NCI-H748 (cell line): Measurements from ENCODE around the gene PDE6C.
"Not testable (repeated sequence)": the region's sequence is repeated elsewhere in the genome, so short reads cannot be mapped to it uniquely, and the experiment has no call there.

Experiments used
- DNase-seq: peaks from one replicate; lab custom pipeline; 2025; ENCODE audit not compliant: unreplicated experiment; lab: John Stamatoyannopoulos, UW

Gene PDE6C

GRCh38 chr10:93629647-93630305, 17.4 kb downstream of the PDE6C start:
- no peak for DNase-seq

- peak; percentile 10 for DNase-seq
Observed at GRCh38 chr10:93630625-93631557, 18.6 kb downstream of the PDE6C start.

- DNase-seq: no peak
Observed at GRCh38 chr10:93639791-93640190, 27.5 kb downstream of the PDE6C start.

GRCh38 chr10:93652857-93653256, 40.5 kb downstream of the PDE6C start:
- DNase-seq: no peak

GRCh38 chr10:93654201-93654600, 41.9 kb downstream of the PDE6C start:
- DNase-seq: no peak

GRCh38 chr10:93656155-93656554, 43.8 kb downstream of the PDE6C start:
- no peak for DNase-seq

- DNase-seq: no peak
Observed at GRCh38 chr10:93657757-93658156, 45.4 kb downstream of the PDE6C start.

GRCh38 chr10:93666030-93666429, 53.7 kb downstream of the PDE6C start:
- DNase-seq: no peak

GRCh38 chr10:93667795-93668194, 55.5 kb downstream of the PDE6C start:
- no peak for DNase-seq

- DNase-seq: no peak
Observed at GRCh38 chr10:93670372-93670771, 58.0 kb downstream of the PDE6C start.

GRCh38 chr10:93671042-93671441, 58.7 kb downstream of the PDE6C start:
- no peak for DNase-seq

- no peak for DNase-seq
Observed at GRCh38 chr10:93672022-93672678, 59.8 kb downstream of the PDE6C start.

GRCh38 chr10:93672890-93673289, 60.6 kb downstream of the PDE6C start:
- DNase-seq: no peak

- no peak for DNase-seq
Observed at GRCh38 chr10:93673791-93674190, 61.5 kb downstream of the PDE6C start.

- no peak for DNase-seq
Observed at GRCh38 chr10:93678386-93678785, 66.0 kb downstream of the PDE6C start.

GRCh38 chr10:93678805-93679587, 66.7 kb downstream of the PDE6C start:
- no peak for DNase-seq

- peak; percentile 43 for DNase-seq
Observed at GRCh38 chr10:93680412-93681047, 68.2 kb downstream of the PDE6C start.

- DNase-seq: no peak
Observed at GRCh38 chr10:93687737-93688136, 75.4 kb downstream of the PDE6C start.

GRCh38 chr10:93695740-93696139, 83.4 kb downstream of the PDE6C start:
- DNase-seq: no peak

- not testable (repeated sequence) for DNase-seq
Observed at GRCh38 chr10:93696582-93696981, 84.2 kb downstream of the PDE6C start.
